ENCODE data around the gene GAN.
A peak's percentile ranks its signal among the peaks of the same experiment; 100 is the strongest.
"Not testable (repeated sequence)": the region's sequence is repeated elsewhere in the genome, so short reads cannot be mapped to it uniquely, and the experiment has no call there.

GAN gene

DNA sequence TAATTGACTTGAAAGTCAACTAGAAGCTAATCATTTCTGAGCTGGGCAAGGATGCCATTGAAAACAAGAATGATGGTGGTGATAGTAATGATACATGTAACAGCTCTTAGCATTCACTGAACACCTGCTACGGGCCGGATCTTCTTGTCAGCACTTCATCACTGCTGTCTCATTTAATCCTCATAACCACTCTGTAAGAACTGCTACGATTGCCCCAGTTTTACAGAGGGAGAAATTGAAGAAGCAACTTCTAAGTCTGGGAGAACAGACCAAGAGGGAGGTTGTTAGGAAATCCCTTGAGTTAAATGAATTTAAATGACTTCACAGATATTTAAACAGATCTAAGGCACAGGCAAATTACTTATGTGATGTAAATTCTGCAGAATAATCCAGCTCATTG is 7.0 kb upstream of the GAN start:
- DNase-seq (ENCODE audit: low read depth): no peak

DNA sequence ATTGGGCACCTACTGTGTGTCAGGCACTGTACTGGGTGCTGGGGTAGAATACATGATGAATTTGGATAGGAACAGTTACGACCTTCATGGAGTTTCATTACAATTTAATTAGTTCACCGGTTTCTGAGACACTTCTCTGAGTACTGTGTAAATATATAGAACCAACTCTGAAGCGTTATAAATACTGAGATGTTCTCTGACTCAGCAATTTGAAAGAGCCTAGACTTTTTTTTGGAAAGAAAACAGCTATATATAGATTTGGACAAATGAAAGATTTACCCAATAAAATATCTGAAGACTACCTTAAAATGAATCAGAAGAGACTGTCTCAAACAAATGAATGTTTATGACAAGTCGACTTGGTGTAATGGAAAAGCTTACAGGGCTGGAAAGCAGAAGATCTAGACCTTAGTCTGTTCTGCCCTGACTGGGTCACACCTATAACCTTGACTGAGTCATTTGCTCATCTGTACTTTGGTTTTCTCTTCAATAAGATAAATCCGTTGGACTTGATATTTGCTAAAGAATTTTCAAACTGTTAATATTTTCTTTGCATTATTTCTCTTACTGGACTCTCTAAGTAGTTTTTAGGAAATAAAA is 4.6 kb upstream of the GAN start:
- no peak for DNase-seq (ENCODE audit: low read depth)

DNA sequence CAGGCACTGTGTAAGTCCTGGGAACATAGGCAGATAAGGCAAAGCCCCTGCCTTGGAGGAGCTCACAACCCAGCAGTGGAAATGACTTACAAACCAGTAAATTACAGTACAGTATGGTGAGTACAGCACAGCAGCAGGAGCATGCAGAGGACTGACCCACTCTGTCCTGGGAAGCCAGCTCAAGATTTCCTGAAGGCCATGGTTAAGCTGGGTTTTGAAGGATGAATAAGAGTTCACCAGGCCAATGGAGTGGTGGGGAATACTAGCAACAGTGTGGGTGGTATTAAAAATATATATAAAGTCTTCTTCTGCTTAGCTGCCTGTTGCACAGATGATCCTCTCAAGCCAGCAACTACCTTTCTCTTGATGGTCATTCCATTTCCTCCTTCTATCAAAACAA is 3.0 kb upstream of the GAN start:
- DNase-seq (ENCODE audit: low read depth): no peak

DNA sequence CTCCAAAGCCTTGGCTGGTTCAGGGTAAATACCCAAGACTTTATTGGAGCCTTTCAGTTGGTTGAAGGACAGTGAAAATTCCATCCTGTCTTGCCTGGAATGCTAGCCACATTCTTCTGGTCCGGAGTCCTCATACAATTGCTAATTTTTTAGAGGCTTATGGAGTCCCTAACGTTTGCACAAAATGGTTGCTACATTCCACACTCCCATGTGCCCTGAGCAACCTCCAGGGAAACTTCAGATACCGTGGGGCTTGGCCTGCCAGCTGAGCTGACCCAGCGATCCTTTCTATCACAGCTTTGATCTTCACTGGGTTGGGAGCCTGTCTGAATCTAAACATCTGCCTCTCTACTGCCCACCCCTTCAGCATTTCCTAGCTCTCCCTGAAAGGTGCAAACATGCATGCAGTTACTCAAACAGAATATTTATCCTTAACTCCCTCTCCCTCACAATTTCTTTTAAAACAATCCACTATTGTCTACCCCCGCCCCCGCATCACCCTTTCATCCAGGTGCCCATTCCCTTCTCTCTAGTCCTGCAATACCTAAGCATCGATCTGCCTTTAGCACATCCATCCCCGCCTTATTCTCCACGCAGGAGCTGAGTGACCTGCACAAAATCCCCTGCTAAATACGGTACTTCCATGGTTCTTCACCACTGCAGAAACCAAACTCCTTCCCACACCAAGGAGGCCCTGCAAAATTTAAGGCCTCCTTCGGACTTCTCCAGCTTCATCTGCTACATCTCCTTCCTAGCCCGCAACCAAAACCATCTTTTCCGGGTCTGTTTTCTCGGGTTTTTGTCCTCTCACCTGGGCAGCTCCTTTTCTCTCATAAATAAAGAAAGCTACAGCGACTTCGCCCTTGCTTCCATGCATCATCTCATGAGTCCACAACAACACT is 810 bp upstream of the GAN start:
- DNase-seq (ENCODE audit: low read depth): no peak

DNA sequence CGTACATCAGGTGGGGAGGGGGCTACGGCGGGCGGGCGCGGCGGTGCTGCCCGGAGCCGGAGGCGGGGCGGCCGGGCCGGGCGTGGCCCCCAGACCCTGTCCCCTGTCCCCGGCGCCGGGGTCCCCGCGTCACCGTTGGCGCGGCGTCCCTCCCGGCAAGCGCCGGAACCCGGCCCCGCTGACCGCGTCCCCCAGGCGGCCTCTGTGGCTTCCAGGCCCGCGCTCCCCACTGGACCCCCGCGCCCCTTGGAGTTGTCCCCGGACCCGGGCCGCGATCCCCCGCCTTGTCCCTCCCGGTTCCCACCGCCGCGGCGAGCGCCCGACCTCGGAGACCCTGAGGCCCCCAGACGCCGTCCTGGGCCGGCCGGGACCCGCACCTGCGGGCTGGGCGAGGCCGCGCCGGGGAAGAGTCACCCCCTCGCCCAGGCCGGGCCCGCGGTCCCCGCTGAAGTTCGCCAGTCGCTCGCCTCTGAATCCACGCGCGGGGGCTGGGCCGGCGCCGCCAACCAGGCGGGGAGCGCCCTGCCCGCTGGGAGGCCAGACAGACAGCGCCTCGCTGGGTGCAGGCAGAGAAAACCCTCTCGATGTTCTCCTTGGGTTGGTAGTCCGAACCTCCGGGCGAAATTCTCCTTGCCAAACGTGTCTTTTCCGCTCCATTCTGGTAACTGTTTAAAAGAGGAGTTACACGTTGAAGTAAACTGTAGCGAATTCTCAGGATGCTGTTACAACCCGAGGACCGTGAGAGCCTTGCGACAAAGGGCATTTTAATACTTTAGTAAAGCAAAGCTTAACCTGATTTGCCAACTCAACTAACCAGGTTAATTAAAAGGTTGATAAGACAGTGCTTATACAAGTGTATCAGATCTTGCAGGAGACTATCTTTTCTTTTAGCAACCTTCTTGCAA is 761 bp downstream of the GAN start:
- DNase-seq (ENCODE audit: low read depth): peak; percentile 49

DNA sequence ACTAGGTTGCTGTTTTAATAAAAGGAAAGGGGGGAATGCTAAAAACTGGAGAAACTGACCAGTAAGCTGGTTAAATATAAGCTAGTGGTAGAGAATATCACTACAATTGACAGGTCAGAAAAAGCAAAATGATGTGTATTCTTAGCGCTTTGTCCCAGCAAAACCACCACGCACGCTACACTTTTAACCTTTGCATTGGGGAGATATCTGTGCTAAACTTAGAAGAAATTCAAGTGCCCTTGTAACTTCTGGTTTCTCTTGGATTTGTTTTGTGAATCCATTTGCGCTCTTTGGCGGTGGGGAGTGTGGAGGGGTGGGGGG is 1.4 kb downstream of the GAN start:
- no peak for DNase-seq (ENCODE audit: low read depth)

DNA sequence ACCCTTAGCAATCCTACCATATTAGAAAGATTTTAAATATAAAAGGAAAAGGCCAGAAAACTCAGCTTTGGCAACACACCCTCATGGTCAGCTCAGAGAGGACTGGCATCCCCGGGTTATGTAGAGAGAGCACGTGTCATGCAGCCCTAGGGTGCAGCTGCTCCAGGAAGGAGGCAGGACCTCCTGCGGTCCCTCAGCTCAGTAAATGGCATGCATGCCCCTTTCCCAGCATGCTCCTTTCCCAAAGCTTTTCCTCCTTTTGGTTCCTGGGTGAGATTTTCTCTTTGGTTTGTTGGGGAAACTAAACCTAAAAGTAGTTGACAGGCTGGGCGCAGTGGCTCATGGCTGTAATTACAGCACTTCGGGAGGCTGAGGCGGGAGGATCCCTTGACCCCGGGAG is 3.9 kb downstream of the GAN start:
- DNase-seq (ENCODE audit: low read depth): no peak

DNA sequence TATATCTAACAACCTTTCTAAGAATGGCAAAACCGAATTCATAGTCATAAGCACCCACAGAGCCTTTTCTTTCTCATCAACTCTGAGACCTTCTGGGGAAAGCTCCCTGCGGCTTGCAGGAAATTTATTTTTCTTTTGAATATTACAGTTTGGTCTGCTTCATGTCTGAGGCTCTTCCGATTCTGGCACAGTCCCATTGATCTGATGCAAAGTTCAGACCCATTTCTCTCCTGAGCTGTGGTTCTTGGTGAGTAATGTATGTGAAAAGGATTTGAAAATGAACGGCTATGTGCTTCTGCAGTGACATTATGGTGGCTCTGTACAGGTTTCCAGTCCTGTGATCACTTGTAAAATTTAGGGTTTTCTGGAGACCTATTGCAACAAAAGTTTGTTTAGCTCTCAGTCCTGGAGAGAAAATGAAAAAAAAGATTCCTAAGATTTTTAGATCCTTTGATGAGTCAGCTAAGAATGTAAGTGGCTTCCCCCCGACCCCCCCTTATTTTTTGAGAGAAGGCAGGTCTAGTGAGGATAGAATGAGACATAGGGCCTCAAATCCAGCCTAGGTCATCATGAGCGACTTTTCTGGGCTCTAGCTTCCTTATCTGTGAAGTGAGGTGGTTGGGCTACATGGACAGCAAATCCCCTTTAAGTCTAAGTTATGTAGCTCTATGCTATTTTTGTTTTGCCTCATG is 4.6 kb downstream of the GAN start:
- DNase-seq (ENCODE audit: low read depth): no peak

DNA sequence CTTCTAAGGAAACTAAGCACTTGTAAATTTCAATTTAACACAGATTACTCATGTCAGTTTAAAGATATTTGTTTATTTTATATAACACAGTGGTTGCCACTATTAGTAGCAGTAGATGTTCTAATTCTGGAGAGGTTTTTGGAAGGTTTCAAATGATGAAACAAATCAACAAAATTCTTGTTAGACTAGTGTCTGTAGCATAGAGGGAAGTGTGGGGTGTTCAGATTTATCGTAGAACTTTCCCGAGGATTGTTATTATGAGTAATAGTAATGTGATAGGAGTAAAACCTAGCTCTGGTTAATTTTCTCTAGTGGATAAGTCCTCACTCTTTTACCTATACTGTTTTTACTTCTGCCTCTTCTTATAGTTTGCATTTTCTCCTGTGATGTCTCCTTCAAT is 6.3 kb downstream of the GAN start:
- DNase-seq (ENCODE audit: low read depth): no peak

DNA sequence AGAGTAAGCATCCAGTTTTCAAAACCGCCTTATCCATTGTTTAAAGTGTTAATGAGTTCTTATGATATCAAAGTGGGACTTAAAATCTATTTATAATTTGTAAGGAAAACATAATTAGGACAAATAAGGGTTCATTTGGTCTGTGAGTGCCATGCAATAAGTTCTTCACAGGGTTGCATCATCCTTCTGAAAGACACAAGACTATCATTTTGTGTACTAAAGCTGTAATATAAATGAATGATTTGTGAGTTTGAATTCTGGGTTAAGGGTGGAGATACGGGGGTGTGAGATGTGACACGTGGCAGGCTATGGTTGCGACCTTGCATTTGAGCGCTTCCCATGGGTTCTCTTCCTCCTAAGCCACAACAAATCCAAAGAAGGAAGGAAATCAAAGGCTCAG is 6.8 kb downstream of the GAN start:
- no peak for DNase-seq (ENCODE audit: low read depth)

DNA sequence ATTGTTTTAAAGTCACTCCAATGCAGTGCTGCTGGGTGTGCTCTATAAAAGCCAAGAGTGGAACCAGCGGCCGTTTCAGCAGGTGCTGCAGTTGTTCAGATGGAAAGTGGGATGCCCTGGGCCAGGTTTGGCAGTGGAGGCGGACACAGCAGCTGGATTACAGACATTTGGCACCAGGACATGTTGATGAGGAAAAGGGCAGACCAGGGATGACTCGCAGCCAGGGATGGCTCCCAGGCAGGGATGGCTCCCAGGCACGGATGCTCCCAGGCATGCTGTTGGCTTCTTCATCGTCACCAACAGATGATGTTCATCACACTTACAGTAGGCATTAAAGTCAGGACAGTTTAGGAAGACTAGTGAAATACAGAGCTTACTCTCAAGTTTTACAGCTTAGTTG is 10.0 kb downstream of the GAN start:
- no peak for DNase-seq (ENCODE audit: low read depth)

DNA sequence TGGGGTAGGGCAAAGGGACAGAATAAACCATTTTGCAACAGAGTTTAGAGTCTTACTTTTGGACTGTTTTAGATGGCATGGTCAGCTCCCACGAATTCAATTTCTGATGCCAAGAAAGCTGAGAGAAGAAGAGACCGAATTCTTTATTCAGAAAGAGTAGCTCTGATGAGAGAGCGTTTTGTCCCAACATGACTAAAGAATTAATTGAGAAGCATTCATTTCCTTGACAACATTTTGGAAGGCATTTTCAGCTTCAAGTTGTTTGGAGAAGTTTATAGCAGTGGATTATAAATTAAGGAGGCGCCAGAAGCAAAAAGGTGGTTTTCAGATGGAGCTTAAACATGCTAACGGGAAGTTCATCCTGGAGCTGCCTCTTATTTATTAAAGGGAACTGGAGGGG is 12.2 kb downstream of the GAN start:
- DNase-seq (ENCODE audit: low read depth): no peak

DNA sequence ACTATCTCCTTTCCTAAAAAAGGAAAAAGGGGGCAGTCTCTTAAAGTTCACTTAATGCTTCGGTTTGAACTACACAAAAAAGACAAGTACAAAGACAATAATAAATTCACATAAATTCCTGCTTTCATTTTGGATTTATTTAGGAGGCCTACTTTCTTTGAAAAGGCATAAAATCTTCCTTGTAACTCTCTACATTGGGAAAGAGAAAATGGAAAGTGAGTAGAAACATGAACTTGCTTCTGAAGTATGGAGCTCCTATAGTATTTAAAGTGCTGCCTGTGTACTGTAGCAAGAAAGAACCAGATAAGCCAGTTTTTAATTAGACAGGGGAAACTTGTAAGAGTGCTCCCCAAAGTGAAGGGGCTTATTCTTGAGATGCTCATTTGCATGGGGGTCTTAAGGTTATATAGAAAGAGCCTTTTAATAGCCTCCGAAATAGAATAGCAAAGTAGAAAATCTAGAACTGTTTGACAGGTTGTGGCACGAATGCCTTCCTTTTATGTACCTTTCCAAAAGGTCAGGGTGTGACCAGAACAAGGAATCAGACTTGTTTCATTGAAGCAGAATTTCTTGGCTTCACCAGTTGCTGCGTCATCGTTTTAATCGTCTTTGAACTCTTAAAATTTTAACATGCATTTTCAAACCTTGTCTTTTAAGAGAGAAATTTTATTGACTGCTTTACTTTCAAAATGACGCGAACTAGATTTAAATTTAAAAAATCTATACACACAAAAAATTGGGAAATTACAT is 12.9 kb downstream of the GAN start:
- DNase-seq (ENCODE audit: low read depth): no peak

DNA sequence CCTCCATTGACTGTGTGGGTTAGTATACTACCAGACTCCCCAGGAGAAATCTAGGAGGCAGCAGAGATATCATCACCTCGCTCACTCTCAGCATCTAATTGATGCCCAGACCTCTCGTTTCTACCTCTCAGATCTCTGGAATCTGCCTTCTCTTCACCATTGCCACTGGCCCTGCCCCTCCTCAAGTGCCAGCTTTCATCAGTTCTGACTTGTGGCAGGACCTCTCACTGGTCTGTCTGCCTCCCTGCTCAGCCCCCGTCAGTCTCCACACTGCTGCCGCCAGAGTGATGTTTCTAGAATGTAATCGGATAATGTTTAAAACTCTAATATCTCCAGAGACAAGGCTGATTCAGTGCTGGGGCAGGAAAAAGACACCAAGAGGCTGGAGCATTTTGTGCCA is 15.2 kb downstream of the GAN start:
- DNase-seq (ENCODE audit: low read depth): no peak

DNA sequence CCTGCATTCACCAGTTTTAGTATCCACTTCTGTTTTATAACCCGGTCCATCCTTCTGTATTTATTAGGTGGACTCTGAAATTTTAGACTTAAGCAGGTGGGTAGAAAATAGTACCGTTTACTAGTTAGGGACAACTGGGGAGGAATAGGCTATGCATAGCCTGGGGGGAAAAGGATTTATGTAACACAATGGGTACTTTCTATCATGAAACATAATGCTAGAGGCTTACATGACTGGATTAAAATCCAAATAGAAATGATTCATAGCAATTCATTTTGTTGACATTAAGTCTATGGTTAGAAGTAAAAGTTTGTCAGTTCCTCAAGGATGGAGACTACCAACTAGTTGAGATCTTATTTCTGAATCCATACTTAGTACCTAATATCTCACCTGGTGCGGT is 18.6 kb downstream of the GAN start:
- DNase-seq (ENCODE audit: low read depth): no peak

DNA sequence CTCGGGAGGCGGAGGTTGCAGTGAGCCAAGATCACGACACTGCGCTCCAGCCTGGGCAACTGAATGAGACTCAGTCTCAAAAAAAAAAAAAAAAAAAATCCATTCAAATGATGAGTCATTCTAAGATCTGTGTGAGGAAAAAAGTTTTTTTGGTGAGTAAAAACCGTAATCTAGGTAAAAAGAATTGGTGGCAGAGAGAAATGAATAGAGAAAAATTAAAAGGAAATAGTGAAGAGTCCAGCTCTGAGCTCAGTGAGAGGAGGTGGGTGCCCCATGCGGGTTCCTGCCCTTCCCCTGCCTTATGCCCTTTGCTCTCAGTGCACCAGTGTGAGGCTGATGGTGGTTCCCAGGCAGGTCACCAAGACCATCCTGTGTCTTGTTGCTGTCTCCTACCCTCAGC is 20.9 kb downstream of the GAN start:
- peak; percentile 36 for DNase-seq (ENCODE audit: low read depth)

DNA sequence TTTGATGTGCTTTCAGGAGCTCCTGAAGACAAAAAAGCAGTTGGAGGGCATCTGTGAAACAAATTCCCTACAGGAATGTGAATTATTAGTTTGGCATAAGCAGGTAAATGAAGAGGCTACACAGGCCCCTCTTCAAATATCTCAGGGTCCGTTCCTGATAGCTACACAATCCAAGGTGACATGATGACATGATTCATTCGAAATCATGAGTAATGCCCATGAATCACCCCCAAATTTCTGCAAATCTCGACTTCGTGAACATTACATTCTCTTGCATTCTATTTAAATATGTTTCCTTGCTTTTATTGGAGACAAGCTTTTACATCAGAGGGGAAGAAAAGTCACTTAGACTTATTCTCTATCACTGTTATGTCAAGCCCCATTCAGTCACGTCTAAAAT is 22.3 kb downstream of the GAN start:
- no peak for DNase-seq (ENCODE audit: low read depth)

DNA sequence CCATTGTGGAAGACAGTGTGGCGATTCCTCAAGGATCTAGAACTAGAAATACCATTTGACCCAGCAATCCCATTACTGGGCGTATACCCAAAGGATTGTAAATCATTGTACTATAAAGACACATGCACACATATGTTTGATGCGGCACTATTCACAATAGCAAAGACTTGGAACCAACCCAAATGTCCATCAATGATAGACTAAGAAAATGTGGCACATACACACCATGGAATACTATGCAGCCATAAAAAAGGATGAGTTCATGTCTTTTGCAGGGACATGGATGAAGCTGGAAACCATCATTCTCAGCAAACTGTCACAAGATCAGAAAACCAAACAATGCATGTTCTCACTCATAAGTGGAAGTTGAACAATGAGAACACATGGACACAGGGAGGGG is 30.4 kb downstream of the GAN start:
- not testable (repeated sequence) for DNase-seq (ENCODE audit: low read depth)

DNA sequence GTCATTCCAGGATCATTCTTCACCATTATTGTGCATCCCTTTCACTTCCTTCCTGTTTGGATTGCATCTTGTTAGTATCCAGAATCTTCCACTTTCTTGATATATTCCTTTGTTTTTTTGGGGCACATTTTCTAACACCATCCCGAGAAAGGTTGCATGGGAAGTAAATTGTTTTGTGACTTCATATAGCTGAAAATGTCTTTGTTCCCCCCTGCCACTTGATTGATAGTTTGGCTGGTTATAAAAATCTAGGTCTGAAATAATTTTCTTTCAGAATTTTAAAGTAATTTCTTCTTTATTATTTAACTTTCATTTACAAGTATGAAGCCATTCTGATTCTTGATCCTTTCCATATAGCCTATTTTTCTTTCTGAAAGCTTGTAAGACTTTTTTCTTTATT is 32.7 kb downstream of the GAN start:
- no peak for DNase-seq (ENCODE audit: low read depth)

DNA sequence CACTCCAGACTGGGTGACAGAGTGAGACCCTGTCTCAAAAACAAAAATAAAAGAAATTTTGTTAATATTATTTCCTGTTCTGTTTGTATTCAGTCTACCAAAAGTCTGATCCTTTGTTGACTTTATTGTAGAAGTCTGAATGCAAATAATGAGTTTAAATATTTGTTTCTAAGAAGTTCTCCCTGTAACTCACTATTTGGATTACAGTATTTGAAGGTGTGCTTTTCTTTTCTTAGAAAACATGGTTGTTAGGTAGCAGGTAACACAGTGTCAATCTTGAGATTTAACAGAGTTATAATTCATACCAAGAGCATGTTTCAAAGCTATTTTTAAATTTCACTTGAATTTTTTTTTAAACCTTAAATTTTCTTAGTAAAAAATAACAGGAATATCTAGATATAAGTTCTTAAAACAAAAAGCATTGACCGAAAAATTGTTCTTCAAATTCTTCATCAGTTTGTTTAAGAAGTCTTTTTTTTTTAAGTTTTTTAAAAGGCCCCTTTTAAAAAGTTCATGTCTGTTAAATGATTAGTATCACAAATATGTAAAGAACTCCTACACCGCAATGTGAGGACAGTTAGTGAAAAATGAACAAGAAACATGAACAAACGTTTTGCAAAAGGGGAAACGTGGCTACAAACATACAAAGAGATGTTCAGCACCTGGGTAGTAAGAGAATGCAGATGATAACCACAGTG is 35.0 kb downstream of the GAN start:
- no peak for DNase-seq (ENCODE audit: low read depth)

DNA sequence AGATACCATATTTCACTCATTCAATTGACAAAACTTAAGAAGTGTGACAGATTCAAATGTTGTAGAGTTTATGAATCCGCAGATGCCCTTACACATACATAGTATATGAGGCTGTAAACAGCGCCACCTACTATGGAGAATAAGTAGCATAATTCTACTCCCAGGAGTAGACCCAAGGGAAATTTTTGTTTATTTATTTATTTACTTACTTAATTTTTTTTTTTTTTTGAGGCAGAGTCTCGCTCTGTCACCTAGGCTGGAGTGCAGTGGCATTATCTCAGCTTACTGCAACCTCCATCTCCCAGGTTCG is 35.5 kb downstream of the GAN start:
- DNase-seq (ENCODE audit: low read depth): no peak

All from activated T-cell treated with anti-CD3 and anti-CD28 coated beads for 48 hours (primary cell).